ENCODE measurements around the gene IMP3.

GRCh38 chr15:75659928-75660645, 20.1 kb upstream of the IMP3 start:
- TF ChIP-seq POLR2A (IDR thresholded peaks at IDR 0.05) (no peak), CTCF (IDR thresholded peaks at IDR 0.05) (no peak)
